Measurements from ENCODE around the gene JOSD1. TPM values are rescaled to one million over a fixed set of nuclear protein-coding genes. Genes with fewer than 3 reads are reported as not detected.

Gene JOSD1
- total and polyA plus RNA-seq, 9 of the 15 experiments (the other 6 are each of a cell fraction or from before 2014, with no cell fraction given) = 8.9 to 39.1 (median 30.4) TPM

GRCh38 chr22:38638728-38639127, 62.0 kb downstream of the JOSD1 start:
- intact Hi-C loops (cut with micrococcal nuclease) = no loop called here
- WGBS (ENCODE audit: insufficient coverage, low coverage, missing lambda C conversion rate) = 0% methylated on average over 3 of the region's 3 CpGs
- CTCF ChIA-PET (ENCODE audit: low intra/inter-chr PET ratio) = interaction anchor here (0.6 kb wide), 1 partner anchor 494 kb away, joined by 3 read pairs; no protein-coding TSS in a partner anchor
- TF ChIP-seq NEUROD1 (IDR thresholded peaks at IDR 0.05; ENCODE audit: borderline replicate concordance, low read depth, low read length, partially characterized antibody) (no peak), TCF3 (CRISPR knock-in tag; IDR thresholded peaks at IDR 0.05) (peak; percentile 63), PBX2 (CRISPR knock-in tag; IDR thresholded peaks at IDR 0.05; ENCODE audit: low read depth) (no peak), PBX2 (tag; conservative IDR thresholded peaks at IDR 0.05; ENCODE audit: low read depth) (0 out of 2 replicates have a peak, but pooled peaks have one; percentile 16), MAX (CRISPR knock-in tag; IDR thresholded peaks at IDR 0.05) (no peak), REST (IDR thresholded peaks at IDR 0.05; ENCODE audit: borderline replicate concordance) (peak; percentile 68), REST (CRISPR knock-in tag; IDR thresholded peaks at IDR 0.05; ENCODE audit: low read depth) (no peak), ZNF699 (CRISPR knock-in tag; IDR thresholded peaks at IDR 0.05; ENCODE audit: insufficient replicate concordance) (no peak), USF2 (CRISPR knock-in tag; IDR thresholded peaks at IDR 0.05) (no peak), ZNF282 (CRISPR knock-in tag; IDR thresholded peaks at IDR 0.05) (no peak)

More at GRCh38 chr22:38638728-38639127, 62.0 kb downstream of the JOSD1 start:
- Histone ChIP-seq H3K27me3 (ENCODE audit: control insufficient read depth in 2 of 2, insufficient read depth in 2 of 2, low read length in 2 of 2) (no peaks in the 10 kb centered on the region), H3K4me1 (replicated peaks in 1 of 2; ENCODE audit: control insufficient read depth in 2 of 2, insufficient read depth in 2 of 2, low read length in 2 of 2) (peaks cover 0 to 5% of the 10 kb centered on the region in 2 experiments; a peak in 2 of 5 replicates), H3K79me2 (ENCODE audit: control insufficient read depth, insufficient read depth, low read length) (no peaks in the 10 kb centered on the region), H3K27ac (ENCODE audit: extremely low read depth, low read depth, low read length) (no peak overlapping the region), H3K4me2 (ENCODE audit: insufficient read depth, low read length) (no peak overlapping the region), H2AFZ (ENCODE audit: low read depth, low read length) (no peak overlapping the region), H3K4me3 (no peak overlapping the region), H3K9me1 (ENCODE audit: control insufficient read depth, insufficient read depth, low read length) (no peaks in the 10 kb centered on the region), H4K20me1 (replicated peaks; ENCODE audit: control insufficient read depth, insufficient read depth, low read length) (no peaks in the 10 kb centered on the region), H3K9me3 (replicated peaks; ENCODE audit: control insufficient read depth, insufficient read depth, low read depth, low read length) (no peaks in the 10 kb centered on the region), H3K36me3 (ENCODE audit: control insufficient read depth, insufficient read depth, low read length) (no peaks in the 10 kb centered on the region), H3K9ac (ENCODE audit: insufficient read depth in 1 of 2, low read depth in 2 of 2, low read length in 2 of 2) (no peak overlapping the region)
- DNase-seq (ENCODE audit: extremely low read depth in 1 of 4, low spot score in 3 of 4) = peak; percentile 20 to 65 (median 36)
- no TSS peak for BruUV-seq (replicated peaks)
- POLR2A ChIA-PET = no interaction called here
- FAIRE-seq = peak; percentile 83
- in situ Hi-C loops (cut with MboI) = no loop called here
- peak; percentile 86 for ATAC-seq

Measured in K562 (cell line).